Natural killer cell treated with Interleukin-12 subunit alpha and Interleukin-12 subunit beta and Interleukin-15 and Interleukin-18, amount 100 ng/mL, for 72 hours (primary cell): ENCODE results near the gene C9orf50. TPM values are rescaled to one million over a fixed set of nuclear protein-coding genes. Genes with fewer than 3 reads are reported as not detected.

Experiments used
- ATAC-seq, 2 donors: fragments of 150-1000 bp; cut with Tn5 transposase in 1 of 2; sonication (Bioruptor Pico), chemical (Tn5 transposase) in 1 of 2; 2 replicates each; pipeline ENCODE4 v1.10.0; 2021
- DNase-seq: peaks from one replicate; pipeline ENCODE4 v3.0.0; 2022; ENCODE audit warnings: low spot score
- H3K27ac Mint-ChIP-seq, 2 donors: 1 replicate in 1 of 2; 2 replicates in 1 of 2; pipeline ENCODE4 v1.8.0; 2022; ENCODE audit warnings: mixed read lengths in 2 of 2, mild to moderate bottlenecking in 1 of 2, moderate library complexity in 1 of 2
- H3K27me3 Mint-ChIP-seq, 2 donors: 1 replicate in 1 of 2; 2 replicates in 1 of 2; pipeline ENCODE4 v1.8.0; 2022; ENCODE audit warnings: mixed read lengths in 2 of 2
- H3K36me3 Mint-ChIP-seq: one replicate; pipeline ENCODE4 v1.8.0; 2022; ENCODE audit warnings: mixed read lengths
- H3K4me1 Mint-ChIP-seq, 2 donors: 1 replicate in 1 of 2; 2 replicates in 1 of 2; pipeline ENCODE4 v1.8.0; 2022; ENCODE audit warnings: low read depth in 2 of 2, mixed read lengths in 2 of 2, mild to moderate bottlenecking in 1 of 2
- H3K4me3 Mint-ChIP-seq: one replicate; pipeline ENCODE4 v1.8.0; 2022; ENCODE audit warnings: mixed read lengths
- H3K9me3 Mint-ChIP-seq: 2 replicates; pipeline ENCODE4 v1.8.0; 2022; ENCODE audit warnings: mixed read lengths
- total RNA-seq, 2 donors: library from RNA; stranded (reverse); gene quantifications; one replicate each; pipeline ENCODE4 v1.2.3, GENCODE V29; 2022

The C9orf50 gene
- total RNA-seq, 2 donors from 2014 or later = not detected

DNA sequence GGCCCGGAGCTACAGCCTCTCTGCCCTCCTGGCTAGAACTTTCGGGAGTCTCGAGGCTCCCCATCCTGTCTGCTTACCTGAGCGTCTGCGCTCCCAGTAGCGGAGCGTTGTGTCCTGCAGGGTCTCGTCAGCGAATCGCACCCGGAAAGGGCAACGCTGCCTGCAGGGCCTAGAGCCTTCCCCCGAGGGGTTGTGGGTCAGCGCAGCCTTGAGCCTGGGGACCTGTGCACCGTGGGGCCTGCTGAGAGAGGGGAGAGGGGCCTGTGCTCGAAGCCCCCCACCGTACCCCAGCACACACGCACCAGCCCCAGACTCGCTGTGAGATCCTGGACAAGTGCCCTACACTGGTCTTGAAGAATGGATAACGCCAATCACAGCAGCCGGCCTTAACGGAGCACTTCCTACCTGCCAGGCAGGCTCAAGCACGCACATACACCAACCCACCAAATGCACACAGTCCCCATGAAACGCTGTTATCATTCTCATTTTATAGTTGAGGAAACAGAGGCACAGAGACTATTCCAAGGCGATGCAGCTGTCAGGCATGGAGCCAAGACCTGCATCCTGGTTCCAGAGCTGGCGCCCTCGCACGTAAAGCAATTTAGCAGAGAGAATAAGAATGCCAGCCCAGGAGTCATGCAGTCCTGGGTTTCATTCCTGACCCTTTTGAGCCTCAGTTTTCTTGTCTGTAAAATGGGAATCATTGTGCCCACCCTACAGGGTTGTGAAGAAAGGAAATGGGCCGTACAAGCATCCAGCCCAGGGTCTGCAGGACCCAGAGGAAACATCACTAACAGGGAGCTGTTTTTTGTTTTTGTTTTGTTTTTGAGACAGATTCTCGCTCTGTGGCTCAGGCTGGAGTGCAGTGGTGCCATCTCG lies 5.3 kb downstream of the C9orf50 start:
- Mint-ChIP-seq H3K9me3 (no peaks in the 10 kb centered on the region), H3K4me3 (no peak overlapping the region), H3K27me3 (peaks cover 10 to 16% of the 10 kb centered on the region in 2 donors), H3K36me3 (no peaks in the 10 kb centered on the region), H3K27ac (no peak overlapping the region), H3K4me1 (peaks cover 0 to 4% of the 10 kb centered on the region in 2 donors)
- DNase-seq (no peak), ATAC-seq (no peak)

DNA sequence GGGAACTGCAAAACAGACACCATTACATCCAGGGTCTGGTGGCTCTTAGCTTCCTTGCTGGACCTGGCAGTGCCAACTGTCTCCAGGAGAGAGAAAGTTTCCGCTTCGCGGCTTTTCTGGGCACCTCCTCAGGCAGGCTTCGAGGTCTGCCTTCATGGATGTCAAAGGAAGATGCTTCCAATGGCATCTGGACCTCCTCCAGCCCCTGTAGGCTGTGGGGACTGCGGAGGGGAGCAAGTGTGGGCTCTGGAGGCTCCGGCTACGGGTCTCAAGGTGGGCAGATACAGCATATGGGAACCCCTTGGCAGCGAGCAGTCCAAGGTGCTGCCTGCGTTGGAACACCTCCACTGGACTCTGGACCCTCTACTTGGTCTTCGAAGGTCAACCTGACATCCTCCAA lies 6.0 kb downstream of the C9orf50 start:
- H3K27ac Mint-ChIP-seq = no peak overlapping the region
- no peaks in the 10 kb centered on the region for H3K9me3 Mint-ChIP-seq
- ATAC-seq = no peak
- no peaks in the 10 kb centered on the region for H3K36me3 Mint-ChIP-seq
- no peak for DNase-seq
- H3K4me3 Mint-ChIP-seq = no peak overlapping the region
- peaks cover 1 to 4% of the 10 kb centered on the region in 2 donors for H3K4me1 Mint-ChIP-seq
- peaks cover 10 to 16% of the 10 kb centered on the region in 2 donors for H3K27me3 Mint-ChIP-seq

DNA sequence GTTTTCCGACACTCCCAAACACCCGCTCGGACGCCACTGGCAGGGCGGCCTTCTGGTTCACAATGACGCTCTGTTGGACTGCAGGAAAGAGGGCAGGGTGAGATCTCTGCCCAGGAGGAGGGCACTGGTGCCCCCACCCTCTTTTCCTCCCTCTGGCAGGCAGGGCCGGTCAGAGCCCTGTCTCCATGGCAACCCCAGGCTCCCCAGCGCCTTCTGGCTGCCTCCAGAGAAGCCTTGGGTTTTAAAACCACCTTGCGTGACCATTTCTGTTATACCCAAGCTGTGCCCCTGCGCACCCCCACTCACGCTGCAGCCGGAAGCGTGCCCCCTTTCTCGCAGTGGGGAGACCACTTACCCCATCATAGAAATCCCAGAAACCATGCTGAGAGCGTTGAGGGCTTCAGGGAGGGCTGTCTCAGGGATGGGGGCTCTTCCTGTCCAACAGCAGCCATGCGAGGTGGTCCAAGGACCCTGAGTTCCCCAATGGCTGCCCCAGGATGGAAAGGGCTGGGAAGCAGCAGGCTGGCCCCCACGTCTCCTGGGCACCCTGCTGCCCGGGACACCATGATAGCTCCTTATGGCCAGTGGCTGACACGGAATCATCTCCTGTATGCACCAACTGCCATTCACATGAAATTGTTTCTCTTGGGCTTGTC lies 7.3 kb downstream of the C9orf50 start:
- Mint-ChIP-seq H3K27me3 (peaks cover 5 to 7% of the 10 kb centered on the region in 2 donors), H3K9me3 (no peaks in the 10 kb centered on the region), H3K4me1 (peaks cover 6 to 9% of the 10 kb centered on the region in 2 donors), H3K36me3 (no peaks in the 10 kb centered on the region), H3K27ac (no peak overlapping the region), H3K4me3 (no peak overlapping the region)
- no peak for ATAC-seq
- DNase-seq = no peak

DNA sequence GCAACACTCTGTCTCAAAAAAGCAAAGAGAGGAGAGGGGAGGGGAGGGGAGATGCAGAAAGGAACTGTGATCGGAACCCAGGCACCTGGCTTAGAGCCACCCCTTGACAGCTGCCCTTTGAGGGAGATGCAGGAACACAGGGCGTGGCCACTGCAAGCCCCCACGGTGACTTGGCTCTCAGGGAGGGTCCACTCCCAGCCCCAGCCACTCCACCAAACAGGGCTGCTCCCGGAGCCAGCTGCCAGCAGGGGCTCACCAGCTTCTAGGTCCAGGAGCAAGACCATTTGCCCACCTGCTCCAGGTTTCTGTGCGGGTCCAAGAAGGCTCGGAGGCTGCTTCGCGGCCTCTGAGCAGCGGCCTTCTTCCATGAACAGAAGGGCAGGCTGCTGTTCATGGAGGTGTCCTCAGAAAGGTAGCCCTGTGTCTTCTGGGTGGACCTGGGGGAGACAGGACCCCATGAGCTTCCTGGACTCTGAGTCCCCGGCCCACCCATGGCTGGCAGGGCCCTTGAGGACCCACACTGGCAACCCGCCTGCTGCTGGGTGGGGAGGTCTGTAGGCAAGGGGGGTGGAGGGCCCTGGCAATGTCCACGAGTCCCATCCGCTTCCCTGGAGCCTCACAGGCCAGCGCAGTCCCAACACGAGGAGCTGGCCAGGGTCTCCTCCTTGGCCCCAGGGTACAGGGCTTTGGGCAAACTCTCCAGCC lies 7.9 kb downstream of the C9orf50 start:
- H3K4me1 Mint-ChIP-seq = peaks cover 10 to 12% of the 10 kb centered on the region in 2 donors
- no peaks in the 10 kb centered on the region for H3K36me3 Mint-ChIP-seq
- no peak overlapping the region for H3K27ac Mint-ChIP-seq
- peaks cover under 1 to 2% of the 10 kb centered on the region in 2 donors for H3K27me3 Mint-ChIP-seq
- ATAC-seq (no peak), DNase-seq (no peak)
- H3K4me3 Mint-ChIP-seq = no peak overlapping the region
- no peaks in the 10 kb centered on the region for H3K9me3 Mint-ChIP-seq

DNA sequence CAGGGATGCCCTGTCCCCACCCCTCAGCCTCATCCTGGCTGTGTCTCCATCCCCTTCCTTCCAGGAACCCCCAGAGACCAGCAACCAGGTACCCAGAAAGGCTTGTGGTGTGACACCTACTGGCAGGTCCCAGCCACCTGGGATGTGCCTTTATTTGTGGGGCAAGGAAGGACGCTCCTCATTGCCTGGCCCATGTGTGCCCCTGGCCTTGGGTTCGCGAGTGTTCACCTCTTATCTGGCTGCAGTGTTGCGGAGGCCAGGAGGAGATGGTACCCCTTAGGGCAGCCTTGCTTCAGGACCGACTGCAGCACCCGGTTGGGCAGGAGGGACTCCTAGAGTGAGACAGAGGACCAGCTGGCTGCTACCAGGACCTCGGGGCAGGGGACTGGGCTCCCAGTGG lies 8.8 kb downstream of the C9orf50 start:
- H3K36me3 Mint-ChIP-seq = no peaks in the 10 kb centered on the region
- no peak for DNase-seq
- no peak overlapping the region for H3K4me3 Mint-ChIP-seq
- no peak for ATAC-seq
- H3K27ac Mint-ChIP-seq = no peak overlapping the region
- H3K27me3 Mint-ChIP-seq = peaks cover 0 to 2% of the 10 kb centered on the region in 2 donors
- H3K9me3 Mint-ChIP-seq = no peaks in the 10 kb centered on the region
- H3K4me1 Mint-ChIP-seq = peaks cover 17 to 19% of the 10 kb centered on the region in 2 donors

- Mint-ChIP-seq H3K4me3 (peak overlapping the region; percentile 20), H3K9me3 (no peaks in the 10 kb centered on the region), H3K4me1 (peaks cover 19 to 22% of the 10 kb centered on the region in 2 donors), H3K27me3 (peaks cover 0 to 2% of the 10 kb centered on the region in 2 donors), H3K27ac (no peak overlapping the region), H3K36me3 (no peaks in the 10 kb centered on the region)
- DNase-seq = no peak
- ATAC-seq = no peak
Observed at GRCh38 chr9:129611307-129611800, 9.5 kb downstream of the C9orf50 start.

GRCh38 chr9:129610473-129611306 lies 10.2 kb downstream of the C9orf50 start:
- peaks cover 21 to 22% of the 10 kb centered on the region in 2 donors for H3K4me1 Mint-ChIP-seq
- no peaks in the 10 kb centered on the region for H3K36me3 Mint-ChIP-seq
- no peak overlapping the region for H3K27ac Mint-ChIP-seq
- peaks cover 0 to 2% of the 10 kb centered on the region in 2 donors for H3K27me3 Mint-ChIP-seq
- ATAC-seq = peak; percentile 84 to 86
- DNase-seq = peak; percentile 74
- no peaks in the 10 kb centered on the region for H3K9me3 Mint-ChIP-seq
- peak overlapping the region; percentile 91 for H3K4me3 Mint-ChIP-seq

DNA sequence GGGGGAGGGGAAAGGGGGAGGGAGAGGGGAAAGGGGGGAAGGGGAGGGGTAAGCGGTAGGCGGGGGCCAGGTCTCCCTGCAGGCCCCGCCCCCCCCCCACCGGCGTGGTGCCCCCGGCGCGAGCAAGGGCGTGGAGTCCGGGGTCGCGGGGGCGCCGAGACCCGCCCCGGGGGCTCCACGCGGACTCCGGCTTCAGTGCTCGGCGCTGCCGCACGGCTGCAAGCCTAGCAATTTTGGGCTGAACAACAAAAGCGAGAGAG lies 10.8 kb downstream of the C9orf50 start:
- H3K36me3 Mint-ChIP-seq = no peaks in the 10 kb centered on the region
- DNase-seq = no peak
- H3K4me1 Mint-ChIP-seq = peaks cover 21 to 22% of the 10 kb centered on the region in 2 donors
- ATAC-seq = no peak
- no peaks in the 10 kb centered on the region for H3K9me3 Mint-ChIP-seq
- peak overlapping the region; percentile 26 to 29 for H3K27ac Mint-ChIP-seq
- peaks cover 0 to 2% of the 10 kb centered on the region in 2 donors for H3K27me3 Mint-ChIP-seq
- H3K4me3 Mint-ChIP-seq = peak overlapping the region; percentile 91

DNA sequence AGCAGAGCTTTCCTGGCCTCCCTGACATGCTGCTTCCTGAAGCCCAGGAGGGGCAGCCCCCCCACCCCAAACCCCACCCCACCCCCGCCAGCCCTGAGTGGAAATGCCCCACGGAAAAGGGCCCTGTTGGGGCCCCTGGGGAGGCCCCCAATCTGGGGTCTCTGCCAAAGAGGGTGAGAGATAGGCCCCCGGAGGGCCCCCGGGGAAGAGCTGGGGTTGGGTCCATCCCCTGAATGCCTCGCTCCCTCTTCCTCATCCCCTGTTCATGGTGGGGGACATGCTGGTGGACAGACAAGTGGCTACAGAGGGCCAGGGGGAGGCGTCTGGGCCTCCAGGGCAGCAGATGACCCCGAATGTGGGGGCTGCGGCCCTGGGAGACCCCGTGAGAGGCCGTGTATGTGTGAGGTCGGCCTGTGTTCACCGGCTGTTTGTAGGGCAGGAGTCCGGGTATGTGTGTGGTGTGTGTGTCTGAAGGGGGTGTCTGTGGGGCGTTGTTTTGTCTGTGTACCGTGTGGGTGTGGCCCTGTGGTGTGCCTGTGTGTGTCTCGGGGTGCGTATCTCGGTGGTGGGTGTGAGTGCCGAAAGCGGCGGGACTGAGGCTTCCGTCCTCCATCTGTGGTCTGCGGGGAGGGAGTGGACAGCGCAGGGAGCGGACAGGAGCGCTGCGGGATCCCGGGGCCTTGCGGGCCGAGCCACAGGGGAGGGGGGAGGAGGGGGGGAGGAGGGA lies 11.3 kb downstream of the C9orf50 start:
- peaks cover 22 to 25% of the 10 kb centered on the region in 2 donors for H3K4me1 Mint-ChIP-seq

DNA sequence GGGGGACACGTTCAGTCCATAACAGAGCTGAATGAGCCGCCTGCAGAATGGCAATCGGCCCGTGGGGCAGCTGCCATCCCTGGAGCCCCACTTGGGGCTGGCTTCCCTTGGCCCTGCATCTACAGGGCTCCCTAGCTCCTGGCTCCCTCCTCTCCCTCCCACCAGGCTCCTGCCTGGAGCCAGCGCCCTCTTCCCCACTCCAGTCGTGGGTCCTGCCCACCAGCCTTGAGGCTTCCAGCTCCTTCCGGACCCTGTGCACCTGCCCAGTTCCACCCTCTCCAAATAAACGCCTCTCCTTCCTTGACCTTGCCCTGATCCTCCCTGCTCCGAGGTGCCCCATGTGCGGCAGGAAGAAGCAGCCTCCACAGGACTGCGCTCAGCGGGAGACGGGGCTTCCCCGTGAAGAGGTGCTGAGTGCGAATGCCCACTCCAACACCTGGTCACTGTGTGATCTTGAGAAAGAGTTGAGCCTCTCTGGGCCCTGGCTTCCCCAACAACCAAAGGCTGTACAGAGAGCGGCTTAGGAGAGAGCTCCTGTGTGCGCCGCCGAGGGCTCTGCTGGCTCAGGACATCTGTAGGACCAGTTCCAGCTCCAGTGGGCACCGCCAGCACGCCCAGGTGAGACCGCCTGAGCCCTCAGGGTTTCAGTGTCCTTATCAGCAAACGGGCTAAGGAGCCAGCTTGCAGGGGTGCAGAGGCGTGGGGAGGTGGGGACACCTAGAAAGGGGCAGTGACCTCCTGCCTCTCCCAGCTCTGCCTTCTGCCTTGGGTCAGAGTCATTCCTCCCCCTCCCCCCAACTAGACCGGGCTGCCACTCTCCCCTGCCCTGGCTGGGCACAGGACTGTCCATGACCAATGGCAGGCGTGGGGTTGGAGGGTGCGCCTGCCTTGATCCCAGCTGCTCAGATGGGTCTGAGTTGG lies 12.1 kb downstream of the C9orf50 start:
- Mint-ChIP-seq H3K36me3 (no peaks in the 10 kb centered on the region), H3K4me1 (peaks cover 22 to 29% of the 10 kb centered on the region in 2 donors), H3K27ac (peak overlapping the region in 1 of 2 donors; percentile 25), H3K27me3 (peaks cover 0 to 2% of the 10 kb centered on the region in 2 donors), H3K9me3 (no peaks in the 10 kb centered on the region), H3K4me3 (peak overlapping the region; percentile 36)
- DNase-seq (no peak), ATAC-seq (no peak)

More for the DNA sequence above, 11.3 kb downstream of the C9orf50 start:
- H3K27me3 Mint-ChIP-seq = peaks cover 0 to 2% of the 10 kb centered on the region in 2 donors
- no peaks in the 10 kb centered on the region for H3K9me3 Mint-ChIP-seq
- H3K36me3 Mint-ChIP-seq = no peaks in the 10 kb centered on the region
- ATAC-seq (peak in 1 of 2 donors; percentile 24), DNase-seq (no peak)
- peak overlapping the region; percentile 26 to 29 for H3K27ac Mint-ChIP-seq
- H3K4me3 Mint-ChIP-seq = peak overlapping the region; percentile 91

DNA sequence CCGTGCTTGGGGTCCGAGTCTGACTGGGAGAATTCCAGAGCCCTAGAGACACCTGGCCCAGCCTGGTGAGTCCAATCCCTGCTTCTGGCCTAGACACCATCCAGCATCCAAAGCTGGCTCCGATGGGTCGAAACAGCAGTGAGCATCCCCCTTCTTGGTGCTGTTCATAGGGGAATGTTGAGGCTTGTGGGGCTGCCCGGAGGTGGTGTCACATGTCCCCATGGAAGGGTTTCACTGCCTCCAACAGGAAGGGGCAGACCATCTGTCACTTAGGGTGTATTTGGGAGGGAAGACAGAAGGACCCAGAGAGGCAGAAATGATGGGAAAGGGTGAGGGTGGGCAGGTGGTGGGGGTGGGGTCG lies 13.9 kb downstream of the C9orf50 start:
- no peaks in the 10 kb centered on the region for H3K27me3 Mint-ChIP-seq
- H3K4me1 Mint-ChIP-seq = peaks cover 22 to 37% of the 10 kb centered on the region in 2 donors
- H3K27ac Mint-ChIP-seq = peak overlapping the region; percentile 75 to 90
- ATAC-seq (no peak), DNase-seq (no peak)
- H3K4me3 Mint-ChIP-seq = no peak overlapping the region
- no peaks in the 10 kb centered on the region for H3K36me3 Mint-ChIP-seq
- H3K9me3 Mint-ChIP-seq = no peaks in the 10 kb centered on the region
